Lower leg skin (tissue), 4 donors: ENCODE measurements around the gene ETFA. TPM values are rescaled to one million over a fixed set of nuclear protein-coding genes. Genes with fewer than 3 reads are reported as not detected.

ENCODE experiments used
- DNase-seq, 2 donors: peaks; one replicate each; pipeline ENCODE4 v3.0.0-alpha.2; 2019; ENCODE audit warnings: low spot score in 2 of 2
- H3K4me3 ChIP-seq: fragments of 200-600 bp; sonication (generic); 2 replicates; pipeline ENCODE4 v1.5.1; 2017; ENCODE audit warnings: mild to moderate bottlenecking, low read depth; ENCODE audit not compliant: poor library complexity, severe bottlenecking
- CTCF ChIP-seq, 3 donors: fragments of 450-650 bp; IDR thresholded peaks; one replicate each; pipeline ENCODE4 v1.5.1; 2016; ENCODE audit warnings: antibody characterized with exemption in 3 of 3, mild to moderate bottlenecking in 3 of 3, moderate library complexity in 2 of 3
- POLR2A ChIP-seq, 2 donors: fragments of 450-650 bp; IDR thresholded peaks; one replicate each; pipeline ENCODE4 v1.6.1; 2016 to 2017; ENCODE audit warnings: antibody characterized with exemption in 2 of 2, mild to moderate bottlenecking in 1 of 2, moderate library complexity in 1 of 2
- WGBS, 2 donors: methylation state at CpG; one replicate each; pipeline ENCODE4 v1.1.5; 2018; 5-methylcytosine and 5-hydroxymethylcytosine counted together
- intact Hi-C: fragments of 100-400 bp; cut with DNase I; formaldehyde crosslinking; loops from one replicate; pipeline ENCODE4 v1.15.0; 2023; ENCODE audit warnings: low total_unique reads
- total RNA-seq, 4 donors: library from RNA; depleted of rRNA; stranded (reverse); fragments of >200 nt; gene quantifications; one replicate each; pipeline ENCODE4 v1.1.0, GENCODE V29; 2016

Gene ETFA
- total RNA-seq, 4 donors from 2014 or later: 65.1 to 110 (median 67.5) TPM

GRCh38 chr15:76353903-76354302 is 42.6 kb upstream of the ETFA start:
- intact Hi-C loops: no loop called here
- DNase-seq: no peak
- no peak for TF ChIP-seq CTCF (IDR thresholded peaks at IDR 0.05)
- no peak for TF ChIP-seq POLR2A (IDR thresholded peaks at IDR 0.05)
- H3K4me3 ChIP-seq: no peak overlapping the region
- 93% methylated on average over 10 of the region's 10 CpGs for WGBS, 2 donors

- no peak overlapping the region for H3K4me3 ChIP-seq
- DNase-seq: no peak
- intact Hi-C loops: no loop called here
- WGBS, 2 donors: 98% methylated on average over 1 of the region's 1 CpG
- no peak for TF ChIP-seq POLR2A (IDR thresholded peaks at IDR 0.05)
- TF ChIP-seq CTCF (IDR thresholded peaks at IDR 0.05): no peak
Observed at GRCh38 chr15:76353023-76353577, 41.8 kb upstream of the ETFA start.

- no peak overlapping the region for H3K4me3 ChIP-seq
- TF ChIP-seq POLR2A (IDR thresholded peaks at IDR 0.05) (no peak), CTCF (IDR thresholded peaks at IDR 0.05) (no peak)
- DNase-seq: no peak
- intact Hi-C loops: no loop called here
- 88 to 100% methylated on average over 1 of the region's 1 CpG for WGBS, 2 donors
Observed at GRCh38 chr15:76349301-76350070, 38.2 kb upstream of the ETFA start.

GRCh38 chr15:76347482-76348055 is 36.3 kb upstream of the ETFA start:
- DNase-seq: no peak
- no peak overlapping the region for H3K4me3 ChIP-seq
- intact Hi-C loops: no loop called here
- WGBS, 2 donors: 91% methylated on average over 13 of the region's 13 CpGs
- TF ChIP-seq CTCF (IDR thresholded peaks at IDR 0.05) (no peak), POLR2A (IDR thresholded peaks at IDR 0.05) (no peak)

GRCh38 chr15:76346669-76347481 is 35.6 kb upstream of the ETFA start:
- peak overlapping the region; percentile 28 for H3K4me3 ChIP-seq
- intact Hi-C loops: no loop called here
- WGBS, 2 donors: 18 to 22% methylated on average over 48 to 54 of the region's 74 CpGs
- no peak for DNase-seq
- TF ChIP-seq POLR2A (IDR thresholded peaks at IDR 0.05): no peak
- TF ChIP-seq CTCF (IDR thresholded peaks at IDR 0.05): no peak
